Gastrocnemius medialis (tissue), 4 donors: ENCODE data around the gene KCNS3. TPM values are rescaled to one million over a fixed set of nuclear protein-coding genes. Genes with fewer than 3 reads are reported as not detected.

Experiments used
- ATAC-seq, 2 donors: fragments of 150-250 bp; one replicate each; pipeline ENCODE4 v1.9.1; 2016
- DNase-seq, 2 donors: peaks; one replicate each; pipeline ENCODE4 v3.0.0-alpha.2; 2019
- H3K27ac ChIP-seq, 4 donors: fragments of 200-600 bp; sonication (generic); 1 replicate in 1 of 4; 2 replicates in 3 of 4; pipeline ENCODE4 v1.5.1; 2016 to 2018; ENCODE audit warnings: mild to moderate bottlenecking in 2 of 4, moderate library complexity in 1 of 4
- H3K27me3 ChIP-seq, 3 donors: fragments of 200-600 bp; sonication (generic) in 2 of 3; 1 replicate in 1 of 3; 2 replicates in 2 of 3; pipeline versions ENCODE4 v1.5.1 to v1.6.0; 2016 to 2019; ENCODE audit warnings: mild to moderate bottlenecking in 1 of 3, moderate library complexity in 1 of 3
- H3K36me3 ChIP-seq, 2 donors: fragments of 200-600 bp; sonication (generic) in 1 of 2; one replicate each; pipeline ENCODE4 v1.5.1; 2017 to 2018
- H3K4me1 ChIP-seq, 2 donors: fragments of 200-600 bp; sonication (generic) in 1 of 2; one replicate each; pipeline ENCODE4 v1.5.1; 2016 to 2017; ENCODE audit warnings: mild to moderate bottlenecking in 2 of 2
- H3K4me3 ChIP-seq, 4 donors: fragments of 200-600 bp; sonication (generic) in 3 of 4; 1 replicate in 1 of 4; 2 replicates in 3 of 4; pipeline ENCODE4 v1.5.1; 2016 to 2019; ENCODE audit warnings: mild to moderate bottlenecking in 2 of 4
- H3K9me3 ChIP-seq, 3 donors: fragments of 200-600 bp; sonication (generic) in 2 of 3; 1 replicate in 1 of 3; 2 replicates in 2 of 3; pipeline ENCODE4 v1.5.1; 2016 to 2019
- CTCF ChIP-seq, 5 experiments: fragments of 450-650 bp in 3 of 5; fragments of 200-600 bp in 2 of 5; sonication (generic) in 2 of 5; IDR thresholded peaks in 4 of 5; conservative IDR thresholded peaks in 1 of 5; 1 replicate in 4 of 5; 2 replicates in 1 of 5; pipeline ENCODE4 v1.5.1; 2016 to 2019; ENCODE audit warnings: antibody characterized with exemption in 5 of 5, mild to moderate bottlenecking in 3 of 5, moderate library complexity in 3 of 5
- POLR2A ChIP-seq, 2 donors: fragments of 450-650 bp; IDR thresholded peaks; one replicate each; pipeline ENCODE4 v1.6.1; 2017; ENCODE audit warnings: antibody characterized with exemption in 2 of 2, mild to moderate bottlenecking in 2 of 2, moderate library complexity in 2 of 2
- in situ Hi-C, 4 donors: fragments of 200-750 bp; cut with MboI; loops; one replicate each; pipeline versions ENCODE4 v1.15.0 to v1.8.0; 2017; ENCODE audit warnings: low sequenced_read_pairs in 4 of 4
- intact Hi-C: fragments of 100-400 bp; cut with DNase I; formaldehyde crosslinking; loops from one replicate; pipeline ENCODE4 v1.15.1; 2023; ENCODE audit warnings: low total_unique reads
- total RNA-seq, 4 donors: library from RNA; depleted of rRNA; stranded (reverse); fragments of >200 nt; gene quantifications; one replicate each; pipeline versions ENCODE4 v1.1.0 to v1.2.3, GENCODE V29; 2016

The KCNS3 gene
- total RNA-seq, 4 donors from 2014 or later: 25.8 to 103 (median 65.6) TPM

DNA sequence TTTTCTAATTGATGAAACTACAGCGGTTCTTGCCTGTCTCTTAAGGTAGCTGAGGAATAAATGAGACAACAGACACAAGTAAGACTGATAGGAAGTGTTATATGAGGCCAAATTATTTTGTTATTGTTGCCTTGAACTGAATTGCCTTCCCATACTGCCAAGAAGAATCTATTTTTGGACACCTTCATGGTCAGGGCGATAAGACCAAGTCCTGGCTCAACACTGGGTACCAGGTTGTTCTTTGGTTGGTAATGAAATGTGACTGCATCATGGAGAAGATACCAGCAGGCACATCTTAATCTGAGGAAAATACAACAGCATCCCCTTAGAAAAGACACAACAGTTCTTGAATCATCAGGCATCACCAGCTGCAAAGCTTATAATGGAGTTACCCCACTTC lies 38.5 kb upstream of the KCNS3 start:
- Histone ChIP-seq H3K36me3 (no peaks in the 10 kb centered on the region), H3K27ac (no peak overlapping the region), H3K4me1 (peaks cover 0 to 7% of the 10 kb centered on the region in 2 donors), H3K4me3 (no peak overlapping the region), H3K27me3 (no peaks in the 10 kb centered on the region), H3K9me3 (no peaks in the 10 kb centered on the region)
- intact Hi-C loops: no loop called here
- TF ChIP-seq POLR2A (IDR thresholded peaks at IDR 0.05) (no peak), CTCF (IDR thresholded peaks at IDR 0.05 in 4 of 5, conservative IDR thresholded peaks at IDR 0.05 in 1 of 5) (no peak)
- DNase-seq (no peak), ATAC-seq (no peak)
- in situ Hi-C loops: loop anchor here in 2 of 4 donors (10.0 to 25.0 kb wide), 4 partner anchors 103 to 547 kb away; no protein-coding TSS in a partner anchor

DNA sequence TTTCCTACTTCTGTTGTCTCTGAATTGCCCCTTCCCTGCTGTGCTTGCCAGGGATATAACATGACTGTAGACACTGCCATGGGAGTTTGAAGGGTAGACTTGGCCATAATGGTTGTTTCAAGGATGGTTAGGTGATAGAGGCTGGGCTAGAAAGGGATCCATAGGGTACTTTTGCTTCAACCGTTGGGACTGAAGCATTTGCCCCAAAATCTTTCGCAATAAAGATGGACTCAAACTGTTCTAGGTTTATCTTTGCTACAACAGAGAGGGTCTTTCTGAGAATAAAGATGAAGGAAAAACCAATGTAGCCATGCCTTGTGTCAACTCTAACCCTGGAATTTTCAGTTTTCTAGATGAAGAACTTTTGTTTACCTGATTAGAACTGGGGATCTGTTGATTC lies 35.0 kb upstream of the KCNS3 start:
- ATAC-seq: no peak

DNA sequence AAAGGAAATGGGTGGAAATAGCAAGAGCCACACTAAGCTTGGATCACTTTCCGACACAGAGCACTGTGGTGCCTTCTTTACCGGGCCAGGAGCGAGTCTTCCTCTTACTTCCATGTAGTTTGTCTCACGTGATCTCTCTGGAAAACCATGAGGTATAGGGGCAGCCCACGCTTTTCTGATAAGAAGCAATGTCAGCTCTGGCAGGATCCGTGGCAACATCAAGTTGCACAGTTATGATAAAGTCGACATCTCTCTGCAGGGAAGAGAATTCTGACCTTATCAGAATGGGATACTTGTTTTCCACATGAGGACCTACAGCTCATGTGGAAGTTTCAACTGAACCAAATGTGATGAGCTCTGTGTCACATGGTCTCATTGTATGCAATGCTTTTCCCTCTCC lies 32.7 kb upstream of the KCNS3 start:
- no peak for ATAC-seq
- intact Hi-C loops: no loop called here
- Histone ChIP-seq H3K27me3 (no peaks in the 10 kb centered on the region), H3K9me3 (no peaks in the 10 kb centered on the region), H3K36me3 (no peaks in the 10 kb centered on the region), H3K27ac (no peak overlapping the region), H3K4me1 (peaks cover 0 to 7% of the 10 kb centered on the region in 2 donors), H3K4me3 (no peak overlapping the region)
- in situ Hi-C loops: loop anchor here in 2 of 4 donors (10.0 to 25.0 kb wide), 4 partner anchors 109 to 541 kb away; no protein-coding TSS in a partner anchor
- DNase-seq: no peak
- TF ChIP-seq CTCF (IDR thresholded peaks at IDR 0.05 in 4 of 5, conservative IDR thresholded peaks at IDR 0.05 in 1 of 5): no peak
- TF ChIP-seq POLR2A (IDR thresholded peaks at IDR 0.05): no peak

More for the DNA sequence above, 35.0 kb upstream of the KCNS3 start:
- intact Hi-C loops (no loop called here), in situ Hi-C loops (loop anchor here in 2 of 4 donors (10.0 to 25.0 kb wide), 4 partner anchors 106 to 544 kb away; no protein-coding TSS in a partner anchor)
- no peak overlapping the region for H3K4me3 ChIP-seq
- H3K9me3 ChIP-seq: no peaks in the 10 kb centered on the region
- no peak for DNase-seq
- H3K36me3 ChIP-seq: no peaks in the 10 kb centered on the region
- no peaks in the 10 kb centered on the region for H3K27me3 ChIP-seq
- no peak for TF ChIP-seq POLR2A (IDR thresholded peaks at IDR 0.05)
- no peak for TF ChIP-seq CTCF (IDR thresholded peaks at IDR 0.05 in 4 of 5, conservative IDR thresholded peaks at IDR 0.05 in 1 of 5)
- peaks cover 0 to 7% of the 10 kb centered on the region in 2 donors for H3K4me1 ChIP-seq
- no peak overlapping the region for H3K27ac ChIP-seq

- Histone ChIP-seq H3K4me1 (no peaks in the 10 kb centered on the region), H3K36me3 (no peaks in the 10 kb centered on the region), H3K4me3 (no peak overlapping the region), H3K27me3 (no peaks in the 10 kb centered on the region), H3K9me3 (no peaks in the 10 kb centered on the region), H3K27ac (no peak overlapping the region)
- TF ChIP-seq POLR2A (IDR thresholded peaks at IDR 0.05) (no peak), CTCF (IDR thresholded peaks at IDR 0.05 in 4 of 5, conservative IDR thresholded peaks at IDR 0.05 in 1 of 5) (no peak)
- intact Hi-C loops (no loop called here), in situ Hi-C loops (loop anchor here in 2 of 4 donors (10.0 to 25.0 kb wide), 4 partner anchors 109 to 541 kb away; no protein-coding TSS in a partner anchor)
- no peak for DNase-seq
- ATAC-seq: no peak
Measured at GRCh38 chr2:17846676-17847075, 31.8 kb upstream of the KCNS3 start.

DNA sequence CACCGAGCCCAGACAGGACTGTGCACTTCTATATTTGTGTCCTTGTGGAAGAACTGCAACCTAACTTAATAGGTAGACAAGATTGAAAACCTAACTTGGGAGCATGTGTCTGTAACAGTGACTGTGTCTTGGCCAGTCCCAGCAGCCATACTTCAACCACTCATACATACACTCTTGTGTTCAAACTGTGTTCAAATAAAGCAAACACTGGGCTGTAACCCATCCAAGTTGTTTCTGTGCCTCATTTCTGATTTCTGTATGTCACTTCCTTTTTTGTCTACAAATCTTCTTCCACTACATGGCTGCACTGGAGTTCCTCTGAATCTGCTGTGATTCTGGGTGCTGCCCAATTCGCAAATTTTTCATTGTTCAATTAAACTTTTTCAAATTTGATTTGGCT lies 31.2 kb upstream of the KCNS3 start:
- Histone ChIP-seq H3K27me3 (no peaks in the 10 kb centered on the region), H3K27ac (no peak overlapping the region), H3K4me3 (no peak overlapping the region), H3K4me1 (no peaks in the 10 kb centered on the region), H3K9me3 (no peaks in the 10 kb centered on the region), H3K36me3 (no peaks in the 10 kb centered on the region)
- DNase-seq (no peak), ATAC-seq (no peak)
- in situ Hi-C loops (loop anchor here in 2 of 4 donors (10.0 to 25.0 kb wide), 4 partner anchors 110 to 540 kb away; no protein-coding TSS in a partner anchor), intact Hi-C loops (no loop called here)
- TF ChIP-seq CTCF (IDR thresholded peaks at IDR 0.05 in 4 of 5, conservative IDR thresholded peaks at IDR 0.05 in 1 of 5) (no peak), POLR2A (IDR thresholded peaks at IDR 0.05) (no peak)
